Immature natural killer cell (primary cell): ENCODE data around the gene SLC29A1. TPM values are rescaled to one million over a fixed set of nuclear protein-coding genes. Genes with fewer than 3 reads are reported as not detected.
A peak's percentile ranks its signal among the peaks of the same experiment; 100 is the strongest.
"Not testable (repeated sequence)": the region's sequence is repeated elsewhere in the genome, so short reads cannot be mapped to it uniquely, and the experiment has no call there.

ENCODE experiments used
- DNase-seq, 3 donors: peaks; one replicate each; pipeline ENCODE4 v3.0.0; 2022; ENCODE audit warnings: mixed read lengths in 1 of 3
- H3K27ac Mint-ChIP-seq, 6 donors: one replicate each; pipeline ENCODE4 v1.8.0; 2020; ENCODE audit warnings: mixed read lengths in 6 of 6, mild to moderate bottlenecking in 5 of 6, inconsistent platforms in 4 of 6, moderate library complexity in 3 of 6
- H3K27me3 Mint-ChIP-seq, 3 donors: one replicate each; pipeline ENCODE4 v1.8.0; 2020 to 2021; ENCODE audit warnings: low read depth in 3 of 3, mild to moderate bottlenecking in 3 of 3, mixed read lengths in 3 of 3, moderate library complexity in 3 of 3, inconsistent platforms in 1 of 3
- H3K36me3 Mint-ChIP-seq, 3 donors: one replicate each; pipeline ENCODE4 v1.8.0; 2020; ENCODE audit warnings: mixed read lengths in 3 of 3, inconsistent platforms in 2 of 3, mild to moderate bottlenecking in 2 of 3
- H3K4me1 Mint-ChIP-seq, 2 donors: one replicate each; pipeline ENCODE4 v1.8.0; 2020; ENCODE audit warnings: inconsistent platforms in 2 of 2, mild to moderate bottlenecking in 2 of 2, mixed read lengths in 2 of 2, moderate library complexity in 1 of 2
- H3K4me3 Mint-ChIP-seq, 5 donors: one replicate each; pipeline ENCODE4 v1.8.0; 2020; ENCODE audit warnings: mild to moderate bottlenecking in 5 of 5, mixed read lengths in 5 of 5, inconsistent platforms in 3 of 5, moderate library complexity in 3 of 5
- H3K9me3 Mint-ChIP-seq, 6 donors: one replicate each; pipeline ENCODE4 v1.8.0; 2020; ENCODE audit warnings: mild to moderate bottlenecking in 6 of 6, mixed read lengths in 6 of 6, inconsistent platforms in 4 of 6, moderate library complexity in 3 of 6
- polyA plus RNA-seq, 3 donors: library from polyadenylated mRNA; unstranded; fragments of 300-500 nt; fragmentation: Illumina TruSeq; gene quantifications; one replicate each; pipeline ENCODE4 v1.2.3, GENCODE V29; 2021

SLC29A1 gene
- polyA plus RNA-seq, 3 donors from 2014 or later = 1.5 to 3.0 (median 1.8) TPM

DNA sequence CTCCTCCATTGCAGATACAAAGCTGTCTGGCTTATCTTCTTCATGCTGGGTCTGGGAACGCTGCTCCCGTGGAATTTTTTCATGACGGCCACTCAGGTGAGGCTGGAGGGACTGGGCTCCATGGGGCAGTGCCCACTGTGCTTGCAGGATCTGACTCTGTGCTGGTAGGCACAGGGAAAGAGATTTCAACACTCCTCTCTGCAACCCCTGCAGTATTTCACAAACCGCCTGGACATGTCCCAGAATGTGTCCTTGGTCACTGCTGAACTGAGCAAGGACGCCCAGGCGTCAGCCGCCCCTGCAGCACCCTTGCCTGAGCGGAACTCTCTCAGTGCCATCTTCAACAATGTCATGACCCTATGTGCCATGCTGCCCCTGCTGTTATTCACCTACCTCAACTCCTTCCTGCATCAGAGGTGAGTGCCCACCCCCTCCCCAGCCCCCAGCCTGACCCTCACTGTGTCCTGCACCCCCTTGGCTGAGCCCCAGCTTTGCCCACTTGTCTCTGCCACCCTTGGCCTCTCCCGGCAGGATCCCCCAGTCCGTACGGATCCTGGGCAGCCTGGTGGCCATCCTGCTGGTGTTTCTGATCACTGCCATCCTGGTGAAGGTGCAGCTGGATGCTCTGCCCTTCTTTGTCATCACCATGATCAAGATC lies 6.1 kb downstream of the SLC29A1 start:
- peaks cover 0 to 9% (median under 1%) of the 10 kb centered on the region in 3 donors for H3K27me3 Mint-ChIP-seq
- H3K27ac Mint-ChIP-seq = no peak overlapping the region
- H3K4me1 Mint-ChIP-seq = peaks cover 1 to 2% of the 10 kb centered on the region in 2 donors
- no peak overlapping the region for H3K4me3 Mint-ChIP-seq
- no peaks in the 10 kb centered on the region for H3K36me3 Mint-ChIP-seq
- H3K9me3 Mint-ChIP-seq = no peaks in the 10 kb centered on the region
- no peak for DNase-seq

DNA sequence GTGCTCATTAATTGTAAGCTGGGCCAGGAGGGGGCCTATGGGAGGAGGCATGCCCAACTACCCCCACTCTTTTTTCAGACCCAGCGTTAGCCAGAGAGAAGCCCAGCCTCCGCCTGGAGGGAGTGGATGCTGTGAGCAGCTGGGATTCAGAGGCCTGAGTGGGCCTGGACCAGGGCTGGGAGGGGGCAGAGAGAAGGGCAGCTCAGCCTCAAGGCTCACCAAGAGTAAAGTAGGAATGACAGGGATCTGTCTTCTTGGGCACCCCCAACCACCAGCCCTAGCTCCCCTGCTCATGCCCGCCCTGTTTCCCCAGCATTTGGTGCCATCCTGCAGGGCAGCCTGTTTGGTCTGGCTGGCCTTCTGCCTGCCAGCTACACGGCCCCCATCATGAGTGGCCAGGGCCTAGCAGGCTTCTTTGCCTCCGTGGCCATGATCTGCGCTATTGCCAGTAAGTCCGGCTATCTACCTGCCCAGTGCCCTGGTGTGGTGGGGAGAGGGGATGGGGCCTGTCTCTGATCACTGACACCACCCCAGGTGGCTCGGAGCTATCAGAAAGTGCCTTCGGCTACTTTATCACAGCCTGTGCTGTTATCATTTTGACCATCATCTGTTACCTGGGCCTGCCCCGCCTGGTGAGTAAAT lies 6.8 kb downstream of the SLC29A1 start:
- no peak for DNase-seq
- Mint-ChIP-seq H3K4me3 (no peak overlapping the region), H3K36me3 (no peaks in the 10 kb centered on the region)

DNA sequence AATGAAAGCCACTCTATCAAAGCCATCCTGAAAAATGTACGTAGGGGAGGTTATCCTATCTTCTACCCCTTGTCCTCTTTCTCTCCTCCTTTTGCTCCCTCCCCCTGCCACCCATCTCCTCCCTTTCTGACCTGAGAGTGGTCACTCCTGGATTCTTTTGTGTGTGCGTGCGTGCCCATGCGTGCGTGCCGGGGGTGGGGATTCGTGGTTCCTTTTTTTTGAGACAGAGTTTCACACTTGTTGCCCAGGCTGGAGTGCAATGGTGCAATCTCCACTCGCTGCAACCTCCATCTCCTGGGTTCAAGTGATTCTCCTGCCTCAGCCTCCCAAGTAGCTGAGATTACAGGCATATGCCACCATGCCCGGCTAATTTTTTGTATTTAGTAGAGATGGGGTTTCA lies 8.0 kb downstream of the SLC29A1 start:
- not testable (repeated sequence) for H3K4me1 Mint-ChIP-seq, H3K9me3 Mint-ChIP-seq, H3K4me3 Mint-ChIP-seq, H3K27me3 Mint-ChIP-seq, H3K36me3 Mint-ChIP-seq, H3K27ac Mint-ChIP-seq, DNase-seq

More for the DNA sequence above, 6.8 kb downstream of the SLC29A1 start:
- H3K27me3 Mint-ChIP-seq = peaks cover 0 to 6% (median 0%) of the 10 kb centered on the region in 3 donors
- no peaks in the 10 kb centered on the region for H3K4me1 Mint-ChIP-seq
- no peak overlapping the region for H3K27ac Mint-ChIP-seq
- no peaks in the 10 kb centered on the region for H3K9me3 Mint-ChIP-seq

DNA sequence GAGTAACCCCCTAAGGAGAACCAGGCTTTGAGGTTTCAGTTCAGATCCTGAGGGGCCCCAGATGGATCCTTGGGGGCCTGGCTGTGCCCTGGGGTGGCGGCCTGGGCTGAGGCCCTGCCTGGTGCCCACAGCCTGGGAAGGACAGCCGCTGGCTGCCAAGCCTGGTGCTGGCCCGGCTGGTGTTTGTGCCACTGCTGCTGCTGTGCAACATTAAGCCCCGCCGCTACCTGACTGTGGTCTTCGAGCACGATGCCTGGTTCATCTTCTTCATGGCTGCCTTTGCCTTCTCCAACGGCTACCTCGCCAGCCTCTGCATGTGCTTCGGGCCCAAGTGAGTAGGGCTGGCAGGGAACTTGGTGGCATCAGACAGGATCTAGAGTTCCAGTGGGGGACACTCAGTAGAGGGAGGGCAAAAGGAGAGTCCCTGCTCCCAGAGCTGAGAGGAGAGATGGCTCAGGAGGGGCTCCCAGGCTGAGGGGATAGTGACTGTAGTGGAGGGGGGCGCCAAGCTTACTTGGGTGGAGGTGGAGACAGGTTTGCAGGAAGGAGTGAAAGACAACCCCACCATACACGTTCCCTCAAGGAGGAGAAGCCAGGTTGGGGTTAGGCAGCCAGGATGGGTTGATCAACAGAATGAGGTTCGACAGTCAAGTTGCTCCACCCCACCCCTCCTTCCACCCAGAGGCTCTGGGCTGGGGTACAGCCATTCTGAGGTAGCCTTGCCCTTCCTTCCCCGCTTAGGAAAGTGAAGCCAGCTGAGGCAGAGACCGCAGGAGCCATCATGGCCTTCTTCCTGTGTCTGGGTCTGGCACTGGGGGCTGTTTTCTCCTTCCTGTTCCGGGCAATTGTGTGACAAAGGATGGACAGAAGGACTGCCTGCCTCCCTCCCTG lies 9.5 kb downstream of the SLC29A1 start:
- H3K4me3 Mint-ChIP-seq = no peak overlapping the region
- H3K27me3 Mint-ChIP-seq = peaks cover 0 to 6% (median 2%) of the 10 kb centered on the region in 3 donors
- H3K36me3 Mint-ChIP-seq = no peaks in the 10 kb centered on the region
- no peaks in the 10 kb centered on the region for H3K9me3 Mint-ChIP-seq
- DNase-seq = no peak
- peaks cover 7% of the 10 kb centered on the region in 2 donors for H3K4me1 Mint-ChIP-seq
- H3K27ac Mint-ChIP-seq = no peak overlapping the region

DNA sequence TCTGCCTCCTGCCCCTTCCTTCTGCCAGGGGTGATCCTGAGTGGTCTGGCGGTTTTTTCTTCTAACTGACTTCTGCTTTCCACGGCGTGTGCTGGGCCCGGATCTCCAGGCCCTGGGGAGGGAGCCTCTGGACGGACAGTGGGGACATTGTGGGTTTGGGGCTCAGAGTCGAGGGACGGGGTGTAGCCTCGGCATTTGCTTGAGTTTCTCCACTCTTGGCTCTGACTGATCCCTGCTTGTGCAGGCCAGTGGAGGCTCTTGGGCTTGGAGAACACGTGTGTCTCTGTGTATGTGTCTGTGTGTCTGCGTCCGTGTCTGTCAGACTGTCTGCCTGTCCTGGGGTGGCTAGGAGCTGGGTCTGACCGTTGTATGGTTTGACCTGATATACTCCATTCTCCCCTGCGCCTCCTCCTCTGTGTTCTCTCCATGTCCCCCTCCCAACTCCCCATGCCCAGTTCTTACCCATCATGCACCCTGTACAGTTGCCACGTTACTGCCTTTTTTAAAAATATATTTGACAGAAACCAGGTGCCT lies 10.2 kb downstream of the SLC29A1 start:
- no peaks in the 10 kb centered on the region for H3K9me3 Mint-ChIP-seq
- peak overlapping the region in 3 of 6 donors; percentile 6 to 71 (median 19) for H3K27ac Mint-ChIP-seq
- DNase-seq = no peak
- H3K27me3 Mint-ChIP-seq = peaks cover 0 to 6% (median 2%) of the 10 kb centered on the region in 3 donors
- H3K4me3 Mint-ChIP-seq = no peak overlapping the region
- no peaks in the 10 kb centered on the region for H3K36me3 Mint-ChIP-seq
- peaks cover 14% of the 10 kb centered on the region in 2 donors for H3K4me1 Mint-ChIP-seq

DNA sequence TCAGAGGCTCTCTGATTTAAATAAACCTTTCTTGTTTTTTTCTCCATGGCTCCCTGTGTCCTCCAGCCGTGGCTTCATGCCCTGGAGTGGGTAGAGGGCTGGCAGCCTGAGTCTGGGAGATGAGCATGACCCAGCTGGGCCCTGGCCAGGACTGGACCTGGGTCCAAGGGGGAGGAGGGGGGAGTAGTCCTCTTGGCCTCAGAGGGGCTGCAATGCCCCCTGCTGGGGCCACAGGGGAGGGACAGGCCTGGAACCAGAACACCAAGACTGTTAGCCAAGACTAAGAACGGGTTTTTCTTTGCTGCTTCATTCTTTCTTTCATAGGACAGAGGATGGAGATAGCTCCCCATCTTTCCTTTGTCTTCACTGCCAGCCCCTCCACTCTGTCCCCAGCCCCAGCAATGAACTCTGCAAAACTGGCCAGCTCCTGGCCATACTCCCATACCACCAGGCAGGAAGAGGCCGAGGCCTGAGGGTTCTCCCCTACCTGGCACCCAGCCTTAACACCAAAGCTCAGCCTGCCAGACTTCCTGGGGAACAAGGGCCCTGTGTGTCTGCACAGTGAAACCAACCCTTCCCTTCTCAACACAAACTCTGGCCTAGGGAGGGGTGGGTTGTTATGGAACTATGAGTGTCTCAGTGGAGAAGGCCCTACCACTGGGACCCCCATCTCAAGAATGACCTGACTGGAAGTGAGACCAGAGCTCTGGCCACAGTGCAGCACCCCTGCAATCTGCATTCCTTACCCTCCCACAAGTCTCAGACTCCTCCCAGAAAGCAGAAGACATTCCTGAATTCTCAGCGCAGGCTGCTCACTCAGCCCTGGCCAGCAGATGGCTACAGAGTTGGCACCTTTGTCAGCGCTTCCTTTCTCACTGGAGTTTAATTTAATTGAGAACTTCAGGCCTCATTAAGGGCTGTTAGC lies 11.0 kb downstream of the SLC29A1 start:
- H3K27ac Mint-ChIP-seq = no peak overlapping the region

DNA sequence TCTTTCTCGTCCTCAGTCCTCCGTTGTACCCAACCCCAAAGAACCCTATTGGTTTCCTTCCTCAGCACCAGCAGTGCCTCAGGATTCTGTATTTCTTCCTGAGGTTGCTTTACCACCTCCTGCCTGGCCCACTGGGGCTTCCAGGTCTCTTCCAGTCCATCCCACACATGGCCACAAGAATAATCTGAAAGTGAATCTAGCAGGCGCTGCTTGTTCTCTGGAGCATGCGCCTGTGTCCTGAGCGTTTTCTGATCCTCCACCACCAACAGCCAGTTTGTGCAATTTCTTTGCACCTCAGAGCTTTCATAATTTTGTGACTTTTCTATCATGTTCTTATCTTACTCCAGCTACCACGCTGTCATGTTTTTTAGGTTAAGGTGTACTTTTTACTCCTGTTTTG lies 11.9 kb downstream of the SLC29A1 start:
- no peaks in the 10 kb centered on the region for H3K9me3 Mint-ChIP-seq
- peaks cover 16% of the 10 kb centered on the region in 2 donors for H3K4me1 Mint-ChIP-seq
- DNase-seq = no peak
- H3K36me3 Mint-ChIP-seq = no peaks in the 10 kb centered on the region
- H3K27me3 Mint-ChIP-seq = peaks cover 0 to 5% (median 2%) of the 10 kb centered on the region in 3 donors
- H3K27ac Mint-ChIP-seq = peak overlapping the region in 3 of 6 donors; percentile 46 to 69 (median 59)
- peak overlapping the region in 1 of 5 donors; percentile 1 for H3K4me3 Mint-ChIP-seq

More for the DNA sequence above, 11.0 kb downstream of the SLC29A1 start:
- Mint-ChIP-seq H3K4me3 (peak overlapping the region in 1 of 5 donors; percentile 1), H3K36me3 (no peaks in the 10 kb centered on the region), H3K9me3 (no peaks in the 10 kb centered on the region), H3K27me3 (peaks cover 0 to 5% (median 2%) of the 10 kb centered on the region in 3 donors), H3K4me1 (peaks cover 15 to 16% of the 10 kb centered on the region in 2 donors)
- no peak for DNase-seq

DNA sequence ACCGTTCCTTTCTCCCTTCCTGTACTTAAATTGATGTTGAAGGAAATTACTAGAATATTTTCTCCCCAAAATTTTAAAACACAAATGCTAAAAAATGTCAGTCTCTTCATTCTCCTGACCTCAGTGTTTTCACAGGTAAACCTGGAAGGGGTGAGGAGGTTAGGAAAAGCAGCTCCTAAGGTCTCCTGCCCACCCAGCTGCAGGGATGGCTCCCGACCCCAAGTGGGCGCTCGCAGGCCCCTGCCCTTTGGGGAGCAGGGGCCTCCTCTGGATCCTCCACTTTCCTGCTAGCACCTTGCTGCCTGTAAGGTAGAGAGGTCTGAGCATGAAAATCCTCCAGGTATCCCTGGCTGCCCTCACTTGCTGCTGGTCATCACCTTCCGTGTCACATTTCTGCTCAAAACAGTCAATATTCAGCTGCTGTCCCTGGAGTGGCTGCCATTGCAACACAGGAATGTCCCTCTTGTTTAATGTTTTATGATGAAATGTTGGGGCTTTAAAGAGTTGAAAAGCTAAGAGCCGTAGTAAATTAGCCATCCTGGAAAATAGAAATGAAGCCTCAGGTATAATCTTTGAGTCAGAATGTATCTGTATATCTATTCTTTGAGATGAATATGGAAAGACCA lies 12.6 kb downstream of the SLC29A1 start:
- Mint-ChIP-seq H3K36me3 (no peaks in the 10 kb centered on the region), H3K4me1 (peaks cover 16% of the 10 kb centered on the region in 2 donors), H3K9me3 (no peaks in the 10 kb centered on the region), H3K4me3 (peak overlapping the region in 1 of 5 donors; percentile 27), H3K27ac (peak overlapping the region in 1 of 6 donors; percentile 67), H3K27me3 (peaks cover 0 to 5% (median 2%) of the 10 kb centered on the region in 3 donors)
- DNase-seq = no peak

DNA sequence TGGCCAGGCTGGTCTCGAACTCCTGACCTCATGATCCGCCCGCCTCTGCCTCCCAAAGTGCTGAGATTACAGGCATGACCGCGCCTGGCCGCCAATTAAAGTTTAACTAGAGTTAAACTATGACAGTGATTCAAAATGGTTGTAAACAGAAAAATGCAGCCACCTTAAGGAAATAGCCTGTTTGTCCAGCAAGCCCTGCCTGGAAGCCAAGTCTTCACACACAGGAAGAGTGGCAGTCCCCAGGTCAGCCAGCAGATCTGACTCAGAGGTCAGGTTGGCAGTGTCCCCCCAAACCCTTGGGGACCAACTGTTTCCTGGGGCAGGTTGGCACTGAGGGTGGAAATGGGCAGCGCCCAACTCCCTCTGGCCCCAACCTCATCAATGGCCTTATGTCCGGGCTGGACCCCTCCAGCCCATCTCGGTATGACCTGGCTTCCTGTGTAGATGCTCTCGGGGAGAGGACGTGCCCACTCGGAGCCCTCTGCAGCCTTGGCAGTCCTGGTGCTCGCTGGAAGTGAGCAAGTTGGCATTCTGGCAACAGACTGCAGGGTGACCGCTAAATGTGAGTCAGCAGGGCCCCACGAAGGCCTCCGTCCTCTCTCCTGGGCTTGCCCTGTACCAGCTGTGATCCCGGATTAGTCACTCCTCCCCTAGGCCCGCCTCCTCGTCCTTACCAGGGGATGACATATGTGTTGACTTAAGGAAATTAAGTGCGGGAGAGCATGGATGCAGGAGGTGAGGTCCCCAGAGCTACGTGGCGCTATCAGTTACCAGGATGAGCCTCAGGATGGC lies 13.8 kb downstream of the SLC29A1 start:
- Mint-ChIP-seq H3K27me3 (peaks cover 0 to 4% (median 2%) of the 10 kb centered on the region in 3 donors), H3K4me3 (peak overlapping the region; percentile 85 to 93 (median 89)), H3K36me3 (no peaks in the 10 kb centered on the region), H3K27ac (peak overlapping the region; percentile 77 to 96 (median 90)), H3K9me3 (no peaks in the 10 kb centered on the region), H3K4me1 (peaks cover 16% of the 10 kb centered on the region in 2 donors)
- DNase-seq = peak; percentile 59 to 67 (median 60)

DNA sequence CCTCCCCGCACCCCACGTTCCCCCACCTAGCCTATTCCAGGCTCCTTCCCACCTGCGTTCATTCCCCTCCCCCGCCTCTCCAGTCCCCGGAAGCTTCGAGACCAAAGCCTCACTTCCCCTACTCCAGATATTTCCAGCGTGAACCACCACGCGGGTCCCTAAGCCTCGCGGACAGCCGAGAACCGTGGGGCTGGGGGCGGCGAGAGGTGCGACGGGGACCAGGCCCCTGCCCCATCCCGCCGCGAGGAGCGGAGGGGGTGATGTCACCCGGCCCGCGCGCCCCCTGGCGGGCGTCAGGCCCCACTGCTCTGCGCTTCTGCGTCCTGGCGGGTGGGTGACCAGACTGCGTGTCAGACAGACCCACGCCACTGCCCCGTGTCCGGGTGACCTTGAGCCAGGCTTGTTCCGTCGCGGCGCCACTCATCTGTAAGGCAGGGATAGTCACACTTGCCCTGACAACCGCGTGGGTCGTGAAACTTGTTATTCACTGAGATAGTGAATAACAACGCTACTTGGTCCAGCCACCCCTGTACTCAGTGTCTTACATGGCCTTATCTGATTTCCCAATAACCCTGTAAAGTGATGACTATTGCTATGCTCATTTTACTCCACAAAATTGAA lies 14.5 kb downstream of the SLC29A1 start:
- H3K4me3 Mint-ChIP-seq = peak overlapping the region; percentile 85 to 93 (median 89)
- no peaks in the 10 kb centered on the region for H3K9me3 Mint-ChIP-seq
- peak overlapping the region; percentile 77 to 96 (median 90) for H3K27ac Mint-ChIP-seq
- DNase-seq = peak; percentile 78 to 81 (median 79)
- peaks cover 16% of the 10 kb centered on the region in 2 donors for H3K4me1 Mint-ChIP-seq
- H3K27me3 Mint-ChIP-seq = peaks cover 0 to 3% (median 2%) of the 10 kb centered on the region in 3 donors
- H3K36me3 Mint-ChIP-seq = no peaks in the 10 kb centered on the region

DNA sequence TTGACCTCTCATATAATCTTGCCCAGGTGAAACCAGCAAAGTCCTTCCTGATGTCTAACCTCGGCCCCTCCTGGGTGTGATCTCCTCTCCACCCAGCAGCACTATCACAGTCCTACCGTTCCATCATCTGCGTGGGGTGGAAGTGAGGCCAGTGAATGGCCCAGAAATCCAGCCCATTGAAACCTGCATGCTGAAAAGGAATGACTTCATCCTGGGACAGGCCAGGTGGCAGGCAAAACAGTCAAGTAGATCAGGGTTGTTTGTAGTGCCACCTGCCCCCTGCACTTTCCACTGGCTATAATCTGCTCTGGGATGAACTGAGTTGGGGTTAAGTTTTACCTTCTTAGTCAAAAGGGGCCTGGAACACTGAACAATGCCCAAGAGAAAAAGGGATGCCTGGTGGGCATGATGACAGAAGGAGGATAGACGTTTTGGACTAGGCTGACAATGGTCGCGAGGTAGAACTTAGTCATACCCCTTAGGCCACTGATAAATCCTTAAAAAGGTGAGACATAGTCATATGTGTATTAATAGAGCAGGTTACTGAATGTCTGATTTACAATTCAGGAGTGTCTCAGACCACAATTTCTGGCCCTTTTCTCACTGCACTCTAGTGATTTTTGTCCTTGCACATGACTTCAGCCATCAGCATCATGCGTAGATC lies 15.4 kb downstream of the SLC29A1 start:
- Mint-ChIP-seq H3K9me3 (no peaks in the 10 kb centered on the region), H3K27me3 (peaks cover 0 to 2% (median 2%) of the 10 kb centered on the region in 3 donors), H3K27ac (peak overlapping the region in 5 of 6 donors; percentile 68 to 93 (median 77)), H3K4me1 (peaks cover 16% of the 10 kb centered on the region in 2 donors), H3K36me3 (no peaks in the 10 kb centered on the region), H3K4me3 (peak overlapping the region; percentile 85 to 93 (median 89))
- DNase-seq = no peak
